CD4-positive, alpha-beta T cell (primary cell): ENCODE measurements around the gene SMOC2. TPM values are rescaled to one million over a fixed set of nuclear protein-coding genes. Genes with fewer than 3 reads are reported as not detected.

Source experiments
- ATAC-seq: fragments of 200-7000 bp; cut with Tn5 transposase; one replicate; pipeline ENCODE4 v1.10.0; 2022; ENCODE audit warnings: mild to moderate bottlenecking; ENCODE audit not compliant: poor library complexity
- CTCF ChIA-PET: fragments of 350-600 bp; sonication (Branson Sonifier 250); formaldehyde crosslinking; loops from one replicate; lab custom pipeline; 2021; ENCODE audit warnings: antibody characterized with exemption, inconsistent platforms; lab: Charles Lee
- POLR2A ChIA-PET: fragments of 350-600 bp; sonication (Branson Sonifier 250); formaldehyde crosslinking; loops from one replicate; lab custom pipeline; 2021; ENCODE audit warnings: antibody characterized with exemption, inconsistent platforms; lab: Charles Lee
- DNase-seq, 14 experiments: peaks; one replicate each; pipeline ENCODE4 v3.0.0-alpha.2; 2013 to 2020; ENCODE audit warnings: mixed read lengths in 2 of 14
- H3K27ac ChIP-seq, 2 donors: one replicate each; pipeline versions ENCODE4 v1.5.1 to v1.7.0; 2013; ENCODE audit warnings: low read length in 2 of 2, low read depth in 1 of 2, mild to moderate bottlenecking in 1 of 2
- H3K27me3 ChIP-seq, 2 experiments: 1 replicate in 1 of 2; 2 replicates in 1 of 2; pipeline versions ENCODE4 v1.6.1 to v1.7.0; 2013; ENCODE audit warnings: low read length in 2 of 2, control low read depth in 1 of 2, mild to moderate bottlenecking in 1 of 2, moderate library complexity in 1 of 2; ENCODE audit not compliant: insufficient read depth in 2 of 2, control insufficient read depth in 1 of 2
- H3K36me3 ChIP-seq: one replicate; pipeline ENCODE4 v1.6.1; 2013; ENCODE audit warnings: low read length, control low read depth; ENCODE audit not compliant: insufficient read depth
- H3K4me1 ChIP-seq: one replicate; pipeline ENCODE4 v1.6.1; 2013; ENCODE audit warnings: low read length, control low read depth; ENCODE audit not compliant: insufficient read depth
- H3K4me3 ChIP-seq: one replicate; pipeline ENCODE4 v1.5.1; 2013; ENCODE audit warnings: mild to moderate bottlenecking, low read length, moderate library complexity
- H3K9me3 ChIP-seq, 2 experiments: 1 replicate in 1 of 2; 2 replicates in 1 of 2; pipeline versions ENCODE4 v1.6.1 to v1.7.0; 2013; ENCODE audit warnings: low read length in 2 of 2, mild to moderate bottlenecking in 2 of 2, control low read depth in 1 of 2, moderate library complexity in 1 of 2; ENCODE audit not compliant: control insufficient read depth in 1 of 2, insufficient read depth in 1 of 2
- H3K27ac Mint-ChIP-seq: one replicate; pipeline ENCODE4 v1.8.0; 2020; ENCODE audit warnings: mixed read lengths
- H3K27me3 Mint-ChIP-seq: one replicate; pipeline ENCODE4 v1.8.0; 2021; ENCODE audit warnings: mixed read lengths
- H3K36me3 Mint-ChIP-seq: one replicate; pipeline ENCODE4 v1.8.0; 2021; ENCODE audit warnings: low read depth, mixed read lengths
- H3K4me1 Mint-ChIP-seq: one replicate; pipeline ENCODE4 v1.8.0; 2021; ENCODE audit warnings: low read depth, mixed read lengths
- H3K4me3 Mint-ChIP-seq: one replicate; pipeline ENCODE4 v1.8.0; 2020; ENCODE audit warnings: mild to moderate bottlenecking, mixed read lengths
- H3K9me3 Mint-ChIP-seq: one replicate; pipeline ENCODE4 v1.8.0; 2020; ENCODE audit warnings: mixed read lengths
- CTCF ChIP-seq: fragments of 200-600 bp; IDR thresholded peaks from one replicate; pipeline ENCODE4 v1.8.0; 2022; ENCODE audit warnings: antibody characterized with exemption, mild to moderate bottlenecking
- intact Hi-C, 2 experiments: fragments of 100-400 bp; cut with DNase I in 1 of 2; cut with micrococcal nuclease in 1 of 2; formaldehyde crosslinking; loops; one replicate each; pipeline versions ENCODE4 v1.15.1 to v1.9.0; 2023 to 2025; cut with DNase I, micrococcal nuclease
- total RNA-seq, 174 experiments: library from RNA in 2 of 174; stranded (reverse) in 2 of 174; gene quantifications; one replicate each; pipeline ENCODE4 v1.2.3 and lab custom pipeline; 2021 to 2026

SMOC2 gene
- total RNA-seq, 2 experiments from 2014 or later: not detected

- ATAC-seq (no peak), DNase-seq (no peak)
- TF ChIP-seq CTCF: no peak
- H3K9me3 Mint-ChIP-seq: no peaks in the 10 kb centered on the region
- intact Hi-C loops: no loop called here
- no peaks in the 10 kb centered on the region for H3K36me3 Mint-ChIP-seq
- H3K27me3 Mint-ChIP-seq: peaks cover 27% of the 10 kb centered on the region
- H3K4me1 ChIP-seq: no peaks in the 10 kb centered on the region
- H3K27ac Mint-ChIP-seq: no peak overlapping the region
- H3K4me1 Mint-ChIP-seq: no peaks in the 10 kb centered on the region
- H3K4me3 ChIP-seq: no peak overlapping the region
- no peaks in the 10 kb centered on the region for H3K36me3 ChIP-seq
- POLR2A ChIA-PET: no interaction called here
- H3K27me3 ChIP-seq: no peaks in the 10 kb centered on the region
- H3K27ac ChIP-seq: no peak overlapping the region
- H3K4me3 Mint-ChIP-seq: no peak overlapping the region
- CTCF ChIA-PET: no interaction called here
- peaks cover 0 to 13% of the 10 kb centered on the region in 2 experiments for H3K9me3 ChIP-seq
These were observed 268.4 kb downstream of the SMOC2 start for GRCh38 chr6:168709390-168709789.

GRCh38 chr6:168709991-168710390, 269.0 kb downstream of the SMOC2 start:
- CTCF ChIA-PET: no interaction called here
- intact Hi-C loops: no loop called here
- H3K27me3 Mint-ChIP-seq: peaks cover 27% of the 10 kb centered on the region
- no peak for DNase-seq
- no peak overlapping the region for H3K4me3 Mint-ChIP-seq
- Histone ChIP-seq H3K36me3 (no peaks in the 10 kb centered on the region), H3K27ac (no peak overlapping the region), H3K4me3 (no peak overlapping the region), H3K27me3 (no peaks in the 10 kb centered on the region), H3K9me3 (peaks cover 0 to 13% of the 10 kb centered on the region in 2 experiments), H3K4me1 (no peaks in the 10 kb centered on the region)
- TF ChIP-seq CTCF: no peak
- POLR2A ChIA-PET: no interaction called here
- H3K36me3 Mint-ChIP-seq: no peaks in the 10 kb centered on the region
- H3K27ac Mint-ChIP-seq: no peak overlapping the region
- H3K9me3 Mint-ChIP-seq: no peaks in the 10 kb centered on the region
- no peak for ATAC-seq
- no peaks in the 10 kb centered on the region for H3K4me1 Mint-ChIP-seq

GRCh38 chr6:168711049-168711640, 270.2 kb downstream of the SMOC2 start:
- Mint-ChIP-seq H3K27me3 (peaks cover 27% of the 10 kb centered on the region), H3K4me1 (no peaks in the 10 kb centered on the region), H3K27ac (no peak overlapping the region), H3K9me3 (no peaks in the 10 kb centered on the region), H3K4me3 (no peak overlapping the region), H3K36me3 (no peaks in the 10 kb centered on the region)
- ATAC-seq (no peak), DNase-seq (no peak)
- H3K4me3 ChIP-seq: no peak overlapping the region
- H3K4me1 ChIP-seq: no peaks in the 10 kb centered on the region
- no peak for TF ChIP-seq CTCF
- H3K27me3 ChIP-seq: no peaks in the 10 kb centered on the region
- H3K27ac ChIP-seq: no peak overlapping the region
- ChIA-PET CTCF (no interaction called here), POLR2A (no interaction called here)
- intact Hi-C loops: no loop called here
- H3K36me3 ChIP-seq: no peaks in the 10 kb centered on the region
- H3K9me3 ChIP-seq: peaks cover 0 to 14% of the 10 kb centered on the region in 2 experiments
